ENCODE results near the gene MTA3.

The MTA3 gene

GRCh38 chr2:42787424-42787787 lies 219.0 kb downstream of the MTA3 start:
- DNase-seq (ENCODE audit: low spot score) = no peak

DNA sequence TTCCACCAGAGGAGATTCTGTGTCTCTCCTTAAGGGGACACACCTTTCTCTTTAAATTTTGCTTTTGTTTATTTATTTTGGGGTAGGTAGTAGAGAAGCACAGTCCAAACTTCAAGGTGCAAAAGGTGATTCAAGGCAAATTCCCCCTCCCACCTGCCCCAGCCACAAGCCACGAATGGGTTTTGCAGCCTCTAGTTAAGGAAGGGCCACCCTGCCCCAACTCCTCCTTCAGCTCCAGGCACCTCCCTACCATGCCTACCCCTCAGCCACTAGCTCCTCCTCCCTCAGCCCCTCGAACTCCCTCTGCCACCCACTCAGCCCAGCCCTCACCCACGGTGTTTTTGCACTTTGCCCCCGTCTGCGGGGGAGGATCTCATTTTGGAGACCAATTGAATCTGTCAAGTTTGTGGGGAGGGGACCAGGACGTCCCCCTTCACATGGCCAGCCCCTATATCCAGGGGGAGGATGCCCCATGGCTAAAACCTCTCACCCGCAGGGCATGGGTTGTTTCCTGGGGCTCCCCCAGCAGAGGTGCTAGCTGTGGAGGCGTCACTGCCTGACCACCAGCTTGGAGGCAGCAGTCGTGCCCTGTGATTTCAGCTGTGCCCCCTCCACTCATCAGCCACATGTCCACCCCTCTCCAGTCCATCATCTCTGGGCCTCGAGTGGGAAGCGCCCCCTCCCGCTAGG lies 219.5 kb downstream of the MTA3 start:
- no peak for DNase-seq (ENCODE audit: low spot score)

DNA sequence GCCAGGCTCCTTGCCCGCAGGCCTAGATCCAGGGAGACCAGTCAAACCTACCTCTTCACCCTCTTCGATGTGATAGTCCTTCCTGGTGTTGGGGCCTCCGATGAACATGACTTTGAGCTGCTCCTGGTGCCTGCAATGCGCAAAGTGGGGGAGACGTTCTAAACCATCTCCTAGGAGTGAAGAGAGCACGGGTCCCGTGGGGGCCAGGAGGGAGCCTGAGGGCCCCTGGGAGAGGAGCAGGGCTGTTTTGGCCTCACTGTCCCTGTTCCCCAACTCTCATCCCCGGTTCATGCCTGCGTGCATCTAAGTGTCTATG lies 220.0 kb downstream of the MTA3 start:
- no peak for DNase-seq (ENCODE audit: low spot score)

- no peak for DNase-seq (ENCODE audit: low spot score)
Observed at GRCh38 chr2:42788882-42789281, 220.4 kb downstream of the MTA3 start.

GRCh38 chr2:42789751-42790150 lies 221.3 kb downstream of the MTA3 start:
- no peak for DNase-seq (ENCODE audit: low spot score)

DNA sequence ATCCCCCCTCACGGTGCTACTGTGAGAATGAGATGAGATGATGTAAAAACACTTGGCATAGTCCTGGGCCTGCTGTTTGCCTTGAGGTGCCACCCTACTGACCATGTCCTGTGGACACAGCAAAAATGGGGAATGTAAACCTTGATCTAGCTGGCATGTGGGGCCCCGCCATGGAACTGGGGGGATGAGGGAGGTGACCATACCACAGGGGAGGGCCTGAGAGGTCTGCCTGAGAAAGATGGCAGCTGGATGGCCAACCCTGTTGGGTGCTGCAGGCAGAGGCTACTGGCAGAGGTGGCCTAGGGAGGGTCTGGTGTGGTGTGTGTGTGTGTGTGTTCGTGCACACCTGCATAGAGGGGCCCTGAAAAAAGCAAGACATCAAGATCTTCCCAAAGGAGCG lies 223.2 kb downstream of the MTA3 start:
- no peak for DNase-seq (ENCODE audit: low spot score)

GRCh38 chr2:42792087-42792582 lies 223.7 kb downstream of the MTA3 start:
- DNase-seq (ENCODE audit: low spot score) = no peak

DNA sequence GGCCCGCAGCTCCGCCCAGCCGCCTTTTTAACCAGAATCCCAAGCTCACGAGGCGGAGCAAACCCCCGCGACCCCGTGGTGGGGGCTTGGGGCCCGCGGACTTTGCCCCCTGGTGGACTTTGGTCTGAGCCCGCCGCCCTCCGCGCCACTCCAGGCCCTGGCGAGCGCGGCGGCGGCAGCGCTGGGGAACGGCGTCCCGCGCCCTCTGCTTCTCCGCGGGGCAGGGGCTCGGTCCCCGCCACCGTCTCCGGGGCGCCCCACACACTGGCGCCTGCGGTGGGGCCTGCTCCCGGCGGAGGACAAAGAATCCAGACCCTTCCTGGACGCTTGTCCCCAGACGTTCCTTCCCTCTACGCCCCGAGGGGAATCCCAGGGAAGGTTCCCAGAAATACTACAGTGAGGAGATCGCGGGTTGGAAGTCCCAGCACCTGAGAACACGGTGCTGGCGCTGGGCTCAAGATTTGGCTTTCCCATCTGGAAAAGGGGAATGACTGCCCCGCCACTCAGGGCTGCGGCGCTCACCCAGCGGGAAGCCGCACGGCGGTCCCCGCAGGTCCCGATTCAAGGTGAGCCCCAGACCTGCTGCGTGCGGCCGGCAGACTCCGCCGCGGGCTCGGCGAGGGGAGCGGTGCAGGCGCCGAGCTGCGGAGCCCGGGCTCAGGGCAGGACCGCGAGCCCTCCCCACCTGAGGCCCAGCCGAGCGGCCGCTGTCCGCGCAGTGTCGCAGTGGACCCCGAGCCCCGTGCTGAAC lies 224.3 kb downstream of the MTA3 start, which contains the start of gene HAAO:
Gene HAAO (minus strand): TSS at position 1 of the 751 bp plus-strand sequence. CDS start 47 bp downstream, outside the sequence.
- DNase-seq (ENCODE audit: low spot score) = no peak

GRCh38 chr2:42793334-42794270 lies 225.2 kb downstream of the MTA3 start:
- no peak for DNase-seq (ENCODE audit: low spot score)

GRCh38 chr2:42794271-42795046 lies 226.0 kb downstream of the MTA3 start:
- no peak for DNase-seq (ENCODE audit: low spot score)

GRCh38 chr2:42795275-42795674 lies 226.8 kb downstream of the MTA3 start:
- no peak for DNase-seq (ENCODE audit: low spot score)

- no peak for DNase-seq (ENCODE audit: low spot score)
Observed at GRCh38 chr2:42795841-42796301, 227.4 kb downstream of the MTA3 start.

- DNase-seq (ENCODE audit: low spot score) = no peak
Observed at GRCh38 chr2:42796427-42797248, 228.2 kb downstream of the MTA3 start.

DNA sequence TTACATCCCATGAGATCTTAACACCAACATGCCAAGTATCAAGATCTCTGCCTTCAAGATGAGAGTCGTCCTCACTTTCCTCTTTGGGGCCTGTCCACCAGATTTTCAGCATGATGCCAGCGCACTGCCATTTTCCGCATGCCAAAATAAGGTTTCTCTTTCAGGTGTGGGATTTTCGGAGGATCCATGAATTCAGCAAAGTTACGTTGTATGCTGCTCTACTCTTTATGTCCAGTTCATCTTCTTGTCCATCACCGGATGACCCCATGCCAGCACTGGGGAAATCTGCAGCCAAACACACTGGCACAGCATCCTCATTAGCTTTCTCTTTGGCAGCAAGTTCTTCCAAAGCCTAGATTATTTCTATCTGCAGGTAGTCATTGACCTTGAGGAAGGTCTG lies 228.8 kb downstream of the MTA3 start:
- DNase-seq (ENCODE audit: low spot score) = no peak

DNA sequence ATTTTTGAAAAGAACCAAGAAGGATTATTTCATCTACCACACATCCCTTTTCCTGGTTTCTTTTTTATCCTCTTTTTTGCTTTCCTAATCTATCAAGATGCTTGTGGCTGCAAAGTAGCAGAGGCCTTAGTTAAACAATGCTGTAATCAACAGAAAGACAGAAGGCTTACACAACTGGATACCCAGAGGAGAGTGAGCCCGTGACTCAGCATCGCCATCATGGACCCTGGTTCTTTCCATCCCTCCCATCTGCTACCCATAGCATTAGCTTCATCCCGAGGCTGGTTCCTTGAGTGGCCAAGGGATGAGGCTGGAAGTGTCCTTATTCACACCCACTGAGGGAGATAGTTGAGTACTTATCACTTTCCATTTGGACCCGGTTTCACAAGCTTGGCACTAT lies 231.4 kb downstream of the MTA3 start:
- DNase-seq (ENCODE audit: low spot score) = no peak

- DNase-seq (ENCODE audit: low spot score) = no peak
Observed at GRCh38 chr2:42800461-42800962, 232.1 kb downstream of the MTA3 start.

DNA sequence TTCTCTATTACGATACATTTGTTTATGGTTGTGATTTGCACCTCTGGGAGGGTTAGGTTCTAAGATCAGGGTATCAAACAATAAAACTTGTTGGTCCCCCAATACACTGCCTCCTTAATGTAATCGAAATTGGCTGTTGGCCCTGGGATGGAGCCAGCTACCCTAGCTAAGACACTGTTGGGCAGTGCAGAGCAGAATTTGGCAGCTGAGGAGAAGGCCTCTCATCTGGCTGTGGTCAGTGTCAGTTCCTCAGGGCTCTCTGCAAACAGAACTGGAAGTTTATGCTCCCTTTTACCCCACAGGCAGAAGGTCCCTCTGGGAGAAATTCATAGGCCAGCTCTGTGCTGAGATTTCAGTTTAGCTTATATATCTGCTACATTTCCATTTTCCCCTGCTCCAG lies 232.5 kb downstream of the MTA3 start:
- no peak for DNase-seq (ENCODE audit: low spot score)

DNA sequence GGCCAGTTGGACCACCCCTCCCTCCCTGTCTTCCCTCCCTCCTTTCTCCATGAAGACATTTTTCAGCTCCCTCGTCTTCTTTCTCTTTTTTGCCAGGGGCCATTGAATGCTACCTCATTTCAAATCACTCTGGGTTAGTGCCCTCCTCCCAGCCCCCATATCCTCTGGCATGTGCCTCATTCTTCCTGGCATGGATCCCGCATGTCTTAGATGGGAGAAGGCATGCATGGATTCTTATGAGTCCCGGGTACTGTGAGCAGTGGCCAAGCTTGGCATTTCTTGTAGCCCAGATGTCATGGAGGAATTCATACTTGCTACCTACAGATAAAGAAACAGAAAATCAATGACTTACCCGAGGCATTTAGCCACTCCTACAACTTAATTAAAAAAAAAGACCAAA lies 232.9 kb downstream of the MTA3 start:
- no peak for DNase-seq (ENCODE audit: low spot score)

DNA sequence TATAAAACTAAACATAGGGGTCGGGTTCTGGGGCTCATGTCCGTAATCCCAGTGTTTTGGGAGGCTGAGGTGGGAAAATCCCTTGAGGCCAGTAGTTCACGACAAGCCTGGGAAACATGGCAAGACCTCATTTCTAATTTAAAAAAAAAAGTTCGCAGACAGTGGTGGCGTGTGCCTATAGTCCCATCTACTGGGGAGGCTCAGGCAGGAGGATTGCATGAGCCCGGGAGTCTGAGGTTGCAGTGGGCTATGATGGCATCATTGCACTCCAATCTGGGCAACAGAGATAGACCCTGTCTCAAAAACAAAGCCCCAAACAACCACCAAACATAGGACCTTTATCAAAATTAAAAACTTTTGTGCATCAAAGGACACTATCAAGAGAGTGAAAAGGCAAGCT lies 233.7 kb downstream of the MTA3 start:
- DNase-seq (ENCODE audit: low spot score) = no peak

DNA sequence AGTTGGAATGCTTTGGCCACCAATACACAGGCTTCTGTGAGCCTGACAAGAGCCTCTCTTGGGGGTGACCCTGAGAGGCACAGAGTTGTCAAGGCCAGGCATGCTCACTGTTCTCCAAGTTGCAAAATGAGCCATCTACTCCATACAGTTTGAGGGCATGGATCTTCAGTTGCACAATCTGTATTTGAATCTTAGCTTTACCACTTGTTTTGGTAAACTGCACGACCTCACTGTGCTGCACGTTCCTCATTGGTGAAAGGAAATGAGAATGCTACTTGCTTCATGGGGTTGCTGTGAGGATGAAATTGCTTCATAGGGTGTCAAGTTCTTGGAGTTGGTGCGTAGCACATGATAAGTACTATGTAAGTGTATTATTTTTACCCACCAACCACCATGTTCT lies 235.9 kb downstream of the MTA3 start:
- no peak for DNase-seq (ENCODE audit: low spot score)

GRCh38 chr2:42804891-42805290 lies 236.5 kb downstream of the MTA3 start:
- no peak for DNase-seq (ENCODE audit: low spot score)

Measured in hematopoietic multipotent progenitor cell treated with erythropoietin and hydrocortisone succinate and interleukin-3 and kit ligand, for 17 days (in vitro differentiated cells).